Sigmoid colon (tissue), 7 donors: Measurements from ENCODE around the gene ANKRD44. TPM values are rescaled to one million over a fixed set of nuclear protein-coding genes. Genes with fewer than 3 reads are reported as not detected.

ENCODE experiments used
- DNase-seq: peaks from one replicate; pipeline ENCODE4 v3.0.0-alpha.2; 2019
- H3K27ac ChIP-seq, 4 donors: fragments of 200-600 bp; sonication (generic); one replicate each; pipeline ENCODE4 v1.5.1; 2016 to 2019; ENCODE audit warnings: mild to moderate bottlenecking in 1 of 4
- H3K27me3 ChIP-seq, 3 donors: fragments of 200-600 bp; sonication (generic); one replicate each; pipeline ENCODE4 v1.5.1; 2019; ENCODE audit warnings: mild to moderate bottlenecking in 1 of 3
- H3K36me3 ChIP-seq, 4 donors: fragments of 200-600 bp; sonication (generic); one replicate each; pipeline ENCODE4 v1.5.1; 2016 to 2019
- H3K4me1 ChIP-seq, 4 donors: fragments of 200-600 bp; sonication (generic); one replicate each; pipeline ENCODE4 v1.5.1; 2017 to 2019
- H3K4me3 ChIP-seq, 4 donors: fragments of 200-600 bp; sonication (generic); one replicate each; pipeline ENCODE4 v1.5.1; 2017 to 2019; ENCODE audit warnings: mild to moderate bottlenecking in 2 of 4, moderate library complexity in 1 of 4
- H3K9me3 ChIP-seq, 4 donors: fragments of 200-600 bp in 3 of 4; sonication (generic) in 3 of 4; one replicate each; pipeline versions ENCODE4 v1.5.1 to v1.6.1; 2013 to 2019
- EP300 ChIP-seq, 4 donors: sonication (generic); formaldehyde crosslinking; IDR thresholded peaks; one replicate each; pipeline ENCODE4 v1.6.1; 2017; ENCODE audit warnings: antibody characterized with exemption in 4 of 4
- POLR2A ChIP-seq, 2 donors: fragments of 450-650 bp; IDR thresholded peaks; one replicate each; pipeline ENCODE4 v1.6.1; 2016; ENCODE audit warnings: antibody characterized with exemption in 2 of 2, mild to moderate bottlenecking in 2 of 2, moderate library complexity in 2 of 2
- POLR2AphosphoS5 ChIP-seq, 4 donors: sonication (generic); formaldehyde crosslinking; IDR thresholded peaks; one replicate each; pipeline ENCODE4 v1.6.1; 2017; ENCODE audit warnings: antibody characterized with exemption in 4 of 4
- WGBS, 2 donors: extraction: QIAGEN DNeasy Blood & Tissue Kit; methylation state at CpG; one replicate each; pipeline ENCODE4 v1.1.7; 2013; 5-methylcytosine and 5-hydroxymethylcytosine counted together
- intact Hi-C: fragments of 100-400 bp; cut with DNase I; formaldehyde crosslinking; loops from one replicate; pipeline ENCODE4 v1.15.1; 2023
- polyA plus RNA-seq, 3 donors: library from polyadenylated mRNA; stranded (reverse); fragments of 200-250 nt; gene quantifications; one replicate each; pipeline ENCODE4 v1.2.3, GENCODE V29; 2013
- total RNA-seq, 4 donors: library from RNA; depleted of rRNA; stranded (reverse); fragments of >200 nt; gene quantifications; one replicate each; pipeline ENCODE4 v1.1.0, GENCODE V29; 2016
- TF ChIP-seq, protein P1 (sequence below), 4 experiments: fragments of 450-650 bp in 3 of 4; fragments of 200-600 bp in 1 of 4; IDR thresholded peaks; one replicate each; pipeline ENCODE4 v1.5.1; 2016 to 2019; ENCODE audit warnings: antibody characterized with exemption in 4 of 4, mild to moderate bottlenecking in 3 of 4, moderate library complexity in 2 of 4
- donor health status: healthy with polysubstance abuse.
- donor health status: Bipolar disorder and iron deficiency.
- donor health status: healthy.

The ANKRD44 gene
- total and polyA plus RNA-seq, 7 donors = 1.2 to 41.1 (median 34.2) TPM

DNA sequence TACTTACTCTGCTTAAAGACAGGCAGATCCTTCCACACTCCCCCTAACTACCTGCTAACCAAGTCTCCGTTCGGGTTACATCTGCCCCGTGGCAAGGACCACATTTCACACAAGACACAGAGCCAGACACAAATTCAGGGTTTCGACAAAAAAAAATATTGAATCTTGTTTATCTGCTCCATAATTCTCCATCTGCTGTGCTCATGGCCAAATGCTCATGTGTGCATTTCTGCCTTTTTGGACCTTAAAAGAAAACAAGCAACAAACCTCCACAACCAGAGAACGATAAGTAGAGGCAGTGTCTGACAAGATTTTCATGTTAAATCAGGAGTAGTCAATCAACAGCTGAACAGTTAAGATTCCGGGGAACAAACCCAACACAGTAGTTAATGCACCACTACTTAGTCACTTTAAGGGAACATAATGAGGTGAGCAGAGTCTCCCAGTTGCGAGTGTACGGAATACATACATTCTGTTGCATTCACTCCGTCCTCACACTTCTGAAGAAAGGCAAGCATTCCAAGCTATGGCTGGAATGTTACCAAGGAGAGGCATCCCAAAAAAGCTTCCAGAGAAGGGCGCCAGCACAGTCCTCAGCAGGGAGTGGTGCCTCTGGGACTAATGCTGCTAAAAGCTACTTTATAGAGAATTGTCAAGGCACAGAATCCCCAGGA, 121.0 kb downstream of the ANKRD44 start:
- Histone ChIP-seq H3K27ac (no peak overlapping the region), H3K4me3 (no peak overlapping the region), H3K4me1 (peaks cover 0 to 33% (median 7%) of the 10 kb centered on the region in 4 donors), H3K36me3 (no peaks in the 10 kb centered on the region), H3K9me3 (no peaks in the 10 kb centered on the region), H3K27me3 (no peaks in the 10 kb centered on the region)
- TF ChIP-seq, protein P1, sequence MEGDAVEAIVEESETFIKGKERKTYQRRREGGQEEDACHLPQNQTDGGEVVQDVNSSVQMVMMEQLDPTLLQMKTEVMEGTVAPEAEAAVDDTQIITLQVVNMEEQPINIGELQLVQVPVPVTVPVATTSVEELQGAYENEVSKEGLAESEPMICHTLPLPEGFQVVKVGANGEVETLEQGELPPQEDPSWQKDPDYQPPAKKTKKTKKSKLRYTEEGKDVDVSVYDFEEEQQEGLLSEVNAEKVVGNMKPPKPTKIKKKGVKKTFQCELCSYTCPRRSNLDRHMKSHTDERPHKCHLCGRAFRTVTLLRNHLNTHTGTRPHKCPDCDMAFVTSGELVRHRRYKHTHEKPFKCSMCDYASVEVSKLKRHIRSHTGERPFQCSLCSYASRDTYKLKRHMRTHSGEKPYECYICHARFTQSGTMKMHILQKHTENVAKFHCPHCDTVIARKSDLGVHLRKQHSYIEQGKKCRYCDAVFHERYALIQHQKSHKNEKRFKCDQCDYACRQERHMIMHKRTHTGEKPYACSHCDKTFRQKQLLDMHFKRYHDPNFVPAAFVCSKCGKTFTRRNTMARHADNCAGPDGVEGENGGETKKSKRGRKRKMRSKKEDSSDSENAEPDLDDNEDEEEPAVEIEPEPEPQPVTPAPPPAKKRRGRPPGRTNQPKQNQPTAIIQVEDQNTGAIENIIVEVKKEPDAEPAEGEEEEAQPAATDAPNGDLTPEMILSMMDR (IDR thresholded peaks at IDR 0.05) = no peak
- TF ChIP-seq POLR2A (IDR thresholded peaks at IDR 0.05) (no peak), EP300 (IDR thresholded peaks at IDR 0.05) (no peak), POLR2AphosphoS5 (IDR thresholded peaks at IDR 0.05) (no peak)
- no peak for DNase-seq
- WGBS, 2 donors = 93 to 94% methylated on average over 10 of the region's 10 CpGs
- intact Hi-C loops = loop anchor here (2.0 to 10.0 kb wide), 2 partner anchors 189 to 265 kb away; partner anchors contain the start of gene PGAP1

DNA sequence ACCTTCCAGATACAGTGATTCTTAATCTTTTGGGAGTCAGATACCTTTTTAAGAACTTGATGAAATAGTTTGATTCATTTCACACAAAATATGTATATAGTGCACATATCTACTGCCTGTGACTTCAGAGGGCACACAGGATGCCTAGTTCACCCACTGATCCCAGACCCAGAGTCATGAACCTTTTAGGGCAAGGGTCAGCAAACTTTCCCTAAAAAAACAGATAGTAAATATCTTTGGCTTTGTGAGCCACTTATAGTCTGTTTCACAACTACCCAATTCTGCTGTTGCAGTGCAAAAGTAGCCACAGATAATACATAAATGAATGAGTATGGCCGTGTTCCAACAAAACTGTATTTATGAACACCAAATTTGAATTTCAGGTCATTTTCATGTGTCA, 124.9 kb downstream of the ANKRD44 start:
- WGBS, 2 donors = 94 to 95% methylated on average over 1 of the region's 1 CpG
- Histone ChIP-seq H3K27me3 (no peaks in the 10 kb centered on the region), H3K4me3 (no peak overlapping the region), H3K36me3 (no peaks in the 10 kb centered on the region), H3K27ac (no peak overlapping the region), H3K4me1 (peaks cover 0 to 18% (median 8%) of the 10 kb centered on the region in 4 donors), H3K9me3 (no peaks in the 10 kb centered on the region)
- TF ChIP-seq POLR2A (IDR thresholded peaks at IDR 0.05) (no peak), POLR2AphosphoS5 (IDR thresholded peaks at IDR 0.05) (no peak), EP300 (IDR thresholded peaks at IDR 0.05) (no peak)
- TF ChIP-seq, protein P1 (IDR thresholded peaks at IDR 0.05) = no peak
- intact Hi-C loops = no loop called here
- no peak for DNase-seq

DNA sequence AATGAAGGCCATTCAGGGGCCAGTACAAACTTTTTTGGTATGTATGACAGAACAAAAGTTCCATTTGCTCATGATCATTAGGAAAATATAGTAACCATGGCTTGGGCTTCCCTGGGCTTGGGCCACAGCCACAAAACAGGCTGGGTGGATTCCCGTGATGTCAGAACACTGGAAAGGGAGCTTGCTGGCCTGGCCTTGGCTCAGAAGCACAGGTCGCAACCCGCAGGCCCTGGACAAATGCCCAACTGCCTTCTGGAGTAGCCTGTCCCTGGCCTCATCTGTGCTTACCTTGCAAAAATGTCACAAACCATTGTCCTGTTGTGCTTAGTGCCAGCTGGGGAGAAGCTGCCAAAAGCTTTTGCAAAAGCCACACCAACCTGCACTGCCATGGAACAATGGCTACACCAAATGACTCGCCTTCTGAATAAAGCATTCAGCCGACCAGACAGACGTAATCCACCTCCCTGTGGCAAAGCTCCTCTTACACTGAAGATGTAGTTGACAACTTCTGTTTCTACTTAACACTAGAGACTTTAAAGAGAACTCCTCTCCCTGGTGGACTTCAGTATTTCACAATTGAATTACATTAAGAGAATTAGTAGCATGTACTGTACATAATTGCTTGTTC, 125.5 kb downstream of the ANKRD44 start:
- no peaks in the 10 kb centered on the region for H3K9me3 ChIP-seq
- H3K4me3 ChIP-seq = no peak overlapping the region
- peak overlapping the region in 1 of 4 donors; percentile 1 for H3K27ac ChIP-seq
- peak; percentile 73 for DNase-seq
- WGBS, 2 donors = 79 to 80% methylated on average over 6 of the region's 6 CpGs
- no peak for TF ChIP-seq POLR2A (IDR thresholded peaks at IDR 0.05)
- TF ChIP-seq, protein P1 (IDR thresholded peaks at IDR 0.05) = no peak
- no peaks in the 10 kb centered on the region for H3K27me3 ChIP-seq
- H3K4me1 ChIP-seq = peaks cover 0 to 21% (median 12%) of the 10 kb centered on the region in 4 donors
- intact Hi-C loops = loop anchor here (5.0 kb wide), 1 partner anchor 68 kb away; no protein-coding TSS in a partner anchor
- no peaks in the 10 kb centered on the region for H3K36me3 ChIP-seq

DNA sequence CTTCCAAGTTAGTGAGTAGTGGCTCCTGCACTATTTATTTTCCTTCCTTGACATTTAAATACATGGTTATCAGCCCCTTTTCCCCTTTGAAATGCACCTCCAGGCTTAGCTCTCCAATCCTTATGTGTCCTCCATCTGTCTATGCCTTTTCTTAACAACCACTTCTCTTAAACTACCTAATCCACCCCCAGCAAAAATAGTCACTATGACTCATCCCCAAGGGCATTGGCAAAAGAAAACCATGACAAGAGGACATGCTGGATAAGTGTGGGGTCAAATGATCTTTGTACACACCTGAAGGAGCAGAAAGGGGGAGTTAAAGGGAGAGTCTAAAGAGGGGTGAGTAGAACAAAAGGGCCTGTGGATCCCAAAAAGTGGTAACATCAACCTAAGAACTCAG, 127.2 kb downstream of the ANKRD44 start:
- no peak for DNase-seq
- no peak overlapping the region for H3K27ac ChIP-seq

More for the DNA sequence above, 127.2 kb downstream of the ANKRD44 start:
- Histone ChIP-seq H3K4me1 (peaks cover 0 to 19% (median 16%) of the 10 kb centered on the region in 4 donors), H3K9me3 (no peaks in the 10 kb centered on the region), H3K4me3 (no peak overlapping the region), H3K27me3 (no peaks in the 10 kb centered on the region), H3K36me3 (no peaks in the 10 kb centered on the region)
- intact Hi-C loops = loop anchor here (5.0 kb wide), 1 partner anchor 66 kb away; no protein-coding TSS in a partner anchor
- no peak for TF ChIP-seq EP300 (IDR thresholded peaks at IDR 0.05)
- no peak for TF ChIP-seq POLR2A (IDR thresholded peaks at IDR 0.05)
- TF ChIP-seq POLR2AphosphoS5 (IDR thresholded peaks at IDR 0.05) = no peak
- TF ChIP-seq, protein P1 (IDR thresholded peaks at IDR 0.05) = no peak
